Suppressor macrophage treated with lipopolysaccharide for 4 hours (primary cell): ENCODE data around the gene MFAP4.
A peak's percentile ranks its signal among the peaks of the same experiment; 100 is the strongest.

Experiments
- DNase-seq: peaks from one replicate; pipeline ENCODE4 v3.0.0-alpha.2; 2020

The MFAP4 gene

GRCh38 chr17:19346351-19347255, 40.4 kb downstream of the MFAP4 start:
- no peak for DNase-seq

GRCh38 chr17:19345486-19346350, 41.3 kb downstream of the MFAP4 start:
- no peak for DNase-seq

- no peak for DNase-seq
These were observed 41.9 kb downstream of the MFAP4 start for GRCh38 chr17:19345067-19345460.

GRCh38 chr17:19344311-19345066, 42.5 kb downstream of the MFAP4 start:
- no peak for DNase-seq

- DNase-seq, result no peak
These were observed 43.3 kb downstream of the MFAP4 start for GRCh38 chr17:19343671-19344151.

- DNase-seq, result no peak
These were observed 43.7 kb downstream of the MFAP4 start for GRCh38 chr17:19343256-19343630.

GRCh38 chr17:19342611-19343255, 44.3 kb downstream of the MFAP4 start:
- no peak for DNase-seq

- DNase-seq, result no peak
These were observed 45.1 kb downstream of the MFAP4 start for GRCh38 chr17:19341641-19342610.

GRCh38 chr17:19341211-19341631, 45.8 kb downstream of the MFAP4 start:
- DNase-seq, result no peak

- no peak for DNase-seq
These were observed 47.6 kb downstream of the MFAP4 start for GRCh38 chr17:19339341-19339815.

GRCh38 chr17:19338031-19338990, 48.7 kb downstream of the MFAP4 start:
- DNase-seq, result peak; percentile 81

GRCh38 chr17:19337712-19338023, 49.3 kb downstream of the MFAP4 start:
- no peak for DNase-seq

- no peak for DNase-seq
These were observed 49.9 kb downstream of the MFAP4 start for GRCh38 chr17:19336938-19337711.

GRCh38 chr17:19335951-19336631, 50.9 kb downstream of the MFAP4 start:
- no peak for DNase-seq

- no peak for DNase-seq
These were observed 52.7 kb downstream of the MFAP4 start for GRCh38 chr17:19334331-19334730.

GRCh38 chr17:19333736-19334290, 53.2 kb downstream of the MFAP4 start:
- no peak for DNase-seq
